Astrocyte (in vitro differentiated cells and primary cell): ENCODE results near the gene LAP3.

Experiments used
- CTCF ChIP-seq: IDR thresholded peaks from 2 replicates; pipeline ENCODE4 v1.5.1; 2011; ENCODE audit warnings: low read depth, mild to moderate bottlenecking, inconsistent platforms, low read length, moderate library complexity; ENCODE audit not compliant: insufficient read depth
- EZH2 ChIP-seq: IDR thresholded peaks from 2 replicates; pipeline ENCODE4 v1.6.1; 2012; ENCODE audit warnings: mild to moderate bottlenecking, low read length, inconsistent platforms; ENCODE audit not compliant: insufficient read depth

GRCh38 chr4:17636696-17637622 is 60.0 kb downstream of the LAP3 start:
- TF ChIP-seq CTCF (peak; percentile 92), EZH2 (no peak)
